Measurements from ENCODE around the gene TMEM271.
"Not testable (repeated sequence)": the region's sequence is repeated elsewhere in the genome, so short reads cannot be mapped to it uniquely, and the experiment has no call there.

Gene TMEM271

DNA sequence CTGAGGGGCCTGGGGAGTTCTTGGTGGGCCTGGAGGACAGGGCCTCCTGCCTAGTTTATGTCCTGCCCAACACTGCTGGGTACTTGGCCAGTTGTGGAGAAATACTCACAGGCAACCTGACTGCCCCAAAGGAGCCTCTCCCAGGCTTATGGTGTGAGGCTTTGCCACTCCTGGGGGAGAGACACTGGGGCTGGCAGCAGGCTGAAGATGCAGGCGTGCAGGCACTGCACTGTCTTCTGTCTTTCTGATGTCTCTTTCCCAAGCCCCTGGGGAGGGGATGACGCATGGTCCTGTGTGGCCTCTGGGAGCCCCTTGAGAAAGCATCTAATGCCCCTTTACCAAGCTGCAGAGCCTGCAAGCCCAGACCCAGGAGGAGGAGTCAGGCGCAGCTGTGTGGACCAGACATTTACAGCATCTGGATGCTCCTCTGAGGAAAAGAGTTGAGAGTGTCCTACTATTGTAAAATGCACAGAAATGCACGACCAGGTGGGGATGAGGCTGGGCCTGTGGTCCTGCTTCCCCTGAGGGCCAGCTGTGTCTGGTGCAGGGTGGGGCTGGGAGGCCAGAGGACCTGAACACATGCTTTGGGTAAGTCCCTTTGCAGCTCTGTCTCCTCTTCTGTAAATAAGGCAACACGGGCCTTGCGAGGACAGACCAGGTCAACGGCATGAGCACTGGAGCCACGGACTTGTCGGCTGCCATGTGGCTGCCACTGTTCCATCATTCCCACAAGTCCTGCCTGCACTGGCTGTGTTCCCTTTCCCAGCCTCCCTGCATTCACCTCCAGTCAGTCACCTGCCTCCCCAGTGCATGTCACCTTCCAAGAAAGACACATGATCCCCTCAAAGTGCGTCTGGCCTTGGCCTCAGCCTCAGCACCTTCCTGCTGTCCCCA is 8.4 kb downstream of the TMEM271 start:
- H3K4me3 ChIP-seq (ENCODE audit: low read depth, low read length): no peak overlapping the region
- no peak for DNase-seq (ENCODE audit: low read depth)
- TF ChIP-seq, protein P1, sequence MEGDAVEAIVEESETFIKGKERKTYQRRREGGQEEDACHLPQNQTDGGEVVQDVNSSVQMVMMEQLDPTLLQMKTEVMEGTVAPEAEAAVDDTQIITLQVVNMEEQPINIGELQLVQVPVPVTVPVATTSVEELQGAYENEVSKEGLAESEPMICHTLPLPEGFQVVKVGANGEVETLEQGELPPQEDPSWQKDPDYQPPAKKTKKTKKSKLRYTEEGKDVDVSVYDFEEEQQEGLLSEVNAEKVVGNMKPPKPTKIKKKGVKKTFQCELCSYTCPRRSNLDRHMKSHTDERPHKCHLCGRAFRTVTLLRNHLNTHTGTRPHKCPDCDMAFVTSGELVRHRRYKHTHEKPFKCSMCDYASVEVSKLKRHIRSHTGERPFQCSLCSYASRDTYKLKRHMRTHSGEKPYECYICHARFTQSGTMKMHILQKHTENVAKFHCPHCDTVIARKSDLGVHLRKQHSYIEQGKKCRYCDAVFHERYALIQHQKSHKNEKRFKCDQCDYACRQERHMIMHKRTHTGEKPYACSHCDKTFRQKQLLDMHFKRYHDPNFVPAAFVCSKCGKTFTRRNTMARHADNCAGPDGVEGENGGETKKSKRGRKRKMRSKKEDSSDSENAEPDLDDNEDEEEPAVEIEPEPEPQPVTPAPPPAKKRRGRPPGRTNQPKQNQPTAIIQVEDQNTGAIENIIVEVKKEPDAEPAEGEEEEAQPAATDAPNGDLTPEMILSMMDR (IDR thresholded peaks at IDR 0.05; ENCODE audit: low read depth, low read length, missing control alignments): no peak

DNA sequence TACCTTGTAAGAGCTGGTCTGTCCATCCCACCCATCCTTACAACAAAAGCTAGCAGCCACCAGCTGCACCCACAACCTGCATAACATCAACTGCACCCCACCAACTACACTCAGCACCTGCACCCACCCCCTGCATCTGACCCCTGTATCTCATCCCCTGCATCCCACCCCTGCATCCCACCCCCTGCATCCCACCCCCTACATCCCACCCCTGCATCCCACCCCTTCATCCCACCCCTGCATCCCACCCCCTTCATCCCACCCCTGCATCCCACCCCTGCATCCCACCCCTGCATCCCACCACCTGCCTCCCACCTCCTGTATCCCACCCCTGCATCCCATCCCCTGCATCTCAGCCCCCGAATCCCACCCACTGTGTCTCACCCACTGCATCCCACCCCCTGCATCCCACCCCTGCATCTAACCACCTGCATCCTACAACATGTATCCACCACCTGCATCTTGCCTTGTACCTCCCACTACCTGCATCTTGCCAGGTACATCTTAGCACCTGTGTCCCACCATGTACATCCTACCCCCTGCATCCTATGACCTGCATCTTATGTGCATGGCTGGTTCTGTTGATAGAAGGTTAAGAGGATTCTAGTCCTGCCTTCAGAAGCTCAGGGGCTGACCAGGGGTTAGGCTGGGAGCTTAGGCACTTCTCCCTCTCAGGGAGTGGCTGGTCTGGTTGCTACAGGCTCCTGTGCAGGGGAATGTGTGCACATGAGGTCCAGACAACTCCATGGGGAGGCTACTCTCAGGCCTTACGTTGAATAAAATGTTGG is 9.4 kb downstream of the TMEM271 start:
- TF ChIP-seq, protein P1 (IDR thresholded peaks at IDR 0.05; ENCODE audit: low read depth, low read length, missing control alignments): no peak
- DNase-seq (ENCODE audit: low read depth): no peak
- H3K4me3 ChIP-seq (ENCODE audit: low read depth, low read length): no peak overlapping the region

DNA sequence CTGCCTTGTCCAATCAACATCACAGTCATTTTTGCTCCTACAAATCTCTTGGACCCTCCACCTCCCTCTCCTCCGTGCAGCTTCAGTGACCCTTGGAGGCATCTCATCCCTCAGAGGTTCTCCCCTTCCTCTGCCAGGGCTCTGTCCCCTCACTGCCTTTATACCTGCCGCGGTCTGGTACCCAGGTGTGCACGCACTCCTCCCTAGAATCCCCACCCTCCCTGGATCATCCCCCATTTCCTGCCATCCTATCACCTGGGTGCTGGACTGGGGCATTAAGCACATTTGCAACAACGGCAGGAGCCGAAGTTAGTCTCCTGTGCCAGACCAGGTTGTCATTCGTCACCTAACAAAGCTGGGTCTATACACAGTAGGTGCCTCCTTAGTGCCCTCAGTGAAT is 10.1 kb downstream of the TMEM271 start:
- no peak overlapping the region for H3K4me3 ChIP-seq (ENCODE audit: low read depth, low read length)
- TF ChIP-seq, protein P1 (IDR thresholded peaks at IDR 0.05; ENCODE audit: low read depth, low read length, missing control alignments): no peak
- DNase-seq (ENCODE audit: low read depth): no peak

DNA sequence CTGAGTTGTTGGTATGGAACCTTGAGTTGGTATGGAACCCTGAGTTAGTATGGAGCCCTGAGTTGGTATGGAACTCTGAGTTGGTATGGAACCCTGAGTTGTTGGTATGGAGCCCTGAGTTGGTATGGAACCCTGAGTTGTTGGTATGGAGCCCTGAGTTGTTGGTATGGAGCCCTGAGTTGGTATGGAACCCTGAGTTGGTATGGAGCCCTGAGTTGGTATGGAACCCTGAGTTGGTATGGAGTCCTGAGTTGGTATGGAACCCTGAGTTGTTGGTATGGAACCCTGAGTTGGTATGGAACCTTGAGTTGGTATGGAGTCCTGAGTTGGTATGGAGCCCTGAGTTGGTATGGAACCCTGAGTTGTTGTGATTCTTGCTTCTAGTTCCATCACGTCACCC is 10.5 kb downstream of the TMEM271 start:
- not testable (repeated sequence) for DNase-seq (ENCODE audit: low read depth); H3K4me3 ChIP-seq (ENCODE audit: low read depth, low read length)

DNA sequence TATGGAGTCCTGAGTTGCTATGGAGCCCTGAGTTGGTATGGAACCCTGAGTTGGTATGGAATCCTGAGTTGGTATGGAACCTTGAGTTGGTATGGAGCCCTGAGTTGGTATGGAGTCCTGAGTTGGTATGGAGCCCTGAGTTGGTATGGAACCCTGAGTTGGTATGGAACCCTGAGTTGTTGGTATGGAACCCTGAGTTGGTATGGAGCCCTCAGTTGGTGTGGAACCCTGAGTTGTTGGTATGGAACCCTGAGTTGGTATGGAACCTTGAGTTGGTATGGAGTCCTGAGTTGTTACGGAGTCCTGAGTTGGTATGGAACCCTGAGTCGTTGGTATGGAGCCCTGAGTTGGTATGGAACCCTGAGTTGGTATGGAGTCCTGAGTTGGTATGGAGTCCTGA is 13.6 kb downstream of the TMEM271 start:
- not testable (repeated sequence) for DNase-seq (ENCODE audit: low read depth); H3K4me3 ChIP-seq (ENCODE audit: low read depth, low read length)

DNA sequence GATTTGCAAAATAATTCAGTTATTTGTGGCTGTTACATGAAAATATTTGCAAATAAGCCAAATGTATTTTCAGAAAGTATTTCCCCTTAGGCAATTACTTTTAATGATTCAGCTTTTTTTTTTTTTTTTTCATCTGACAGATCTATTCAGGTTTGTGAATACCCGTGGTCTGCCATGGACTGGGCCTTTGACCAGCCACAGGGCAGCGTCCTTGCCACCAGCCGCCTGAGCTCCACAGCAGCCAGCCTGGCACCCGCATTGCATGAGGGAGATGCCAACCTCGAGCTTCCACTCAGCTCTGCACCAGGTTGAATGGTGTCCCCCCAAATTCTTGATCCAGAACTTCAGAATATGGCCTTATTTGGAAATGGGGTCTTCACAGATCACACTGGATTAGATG is 14.7 kb downstream of the TMEM271 start:
- TF ChIP-seq, protein P1 (IDR thresholded peaks at IDR 0.05; ENCODE audit: low read depth, low read length, missing control alignments): no peak
- H3K4me3 ChIP-seq (ENCODE audit: low read depth, low read length): no peak overlapping the region
- DNase-seq (ENCODE audit: low read depth): no peak

DNA sequence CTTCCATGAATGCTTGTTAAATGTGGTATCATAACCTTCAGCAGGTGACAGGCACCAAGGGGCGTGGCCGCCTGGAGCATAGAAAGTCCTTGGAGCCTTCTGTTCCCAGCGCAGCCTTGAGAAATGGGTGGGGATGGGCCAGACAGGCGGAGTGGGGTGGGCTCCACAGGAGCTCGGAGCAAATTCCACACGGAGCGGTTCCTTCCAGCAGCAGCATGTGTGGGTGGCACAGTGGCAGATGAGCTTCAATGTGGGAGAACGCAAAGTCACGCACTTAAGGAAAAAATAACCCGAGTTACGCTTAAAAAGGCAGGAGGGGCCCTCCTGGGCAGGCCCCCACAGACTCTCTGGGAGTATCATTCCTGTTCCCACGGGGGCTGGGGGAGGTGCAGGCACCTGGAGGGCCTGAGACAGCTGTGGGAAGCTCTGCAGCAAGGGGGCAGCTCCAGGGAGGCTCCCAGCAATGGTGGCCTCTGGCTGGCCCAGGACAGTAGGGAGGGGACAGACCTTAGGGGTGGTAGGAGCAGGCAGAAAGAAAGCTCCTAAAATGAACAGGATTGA is 15.3 kb downstream of the TMEM271 start:
- no peak overlapping the region for H3K4me3 ChIP-seq (ENCODE audit: low read depth, low read length)
- DNase-seq (ENCODE audit: low read depth): no peak
- TF ChIP-seq, protein P1 (IDR thresholded peaks at IDR 0.05; ENCODE audit: low read depth, low read length, missing control alignments): no peak

Measured in GM12864 (cell line).